GM10266 (cell line): ENCODE results near the gene CAPN2.
"Not testable (repeated sequence)": the region's sequence is repeated elsewhere in the genome, so short reads cannot be mapped to it uniquely, and the experiment has no call there.

Experiments used
- DNase-seq: peaks from one replicate; pipeline ENCODE4 v3.0.0; 2012; ENCODE audit errors: extremely low spot score
- CTCF ChIP-seq: IDR thresholded peaks from 2 replicates; pipeline ENCODE4 v1.5.1; 2012; ENCODE audit warnings: mild to moderate bottlenecking, low read depth; ENCODE audit not compliant: control insufficient read depth, insufficient read depth; ENCODE audit errors: missing control alignments

The CAPN2 gene

DNA sequence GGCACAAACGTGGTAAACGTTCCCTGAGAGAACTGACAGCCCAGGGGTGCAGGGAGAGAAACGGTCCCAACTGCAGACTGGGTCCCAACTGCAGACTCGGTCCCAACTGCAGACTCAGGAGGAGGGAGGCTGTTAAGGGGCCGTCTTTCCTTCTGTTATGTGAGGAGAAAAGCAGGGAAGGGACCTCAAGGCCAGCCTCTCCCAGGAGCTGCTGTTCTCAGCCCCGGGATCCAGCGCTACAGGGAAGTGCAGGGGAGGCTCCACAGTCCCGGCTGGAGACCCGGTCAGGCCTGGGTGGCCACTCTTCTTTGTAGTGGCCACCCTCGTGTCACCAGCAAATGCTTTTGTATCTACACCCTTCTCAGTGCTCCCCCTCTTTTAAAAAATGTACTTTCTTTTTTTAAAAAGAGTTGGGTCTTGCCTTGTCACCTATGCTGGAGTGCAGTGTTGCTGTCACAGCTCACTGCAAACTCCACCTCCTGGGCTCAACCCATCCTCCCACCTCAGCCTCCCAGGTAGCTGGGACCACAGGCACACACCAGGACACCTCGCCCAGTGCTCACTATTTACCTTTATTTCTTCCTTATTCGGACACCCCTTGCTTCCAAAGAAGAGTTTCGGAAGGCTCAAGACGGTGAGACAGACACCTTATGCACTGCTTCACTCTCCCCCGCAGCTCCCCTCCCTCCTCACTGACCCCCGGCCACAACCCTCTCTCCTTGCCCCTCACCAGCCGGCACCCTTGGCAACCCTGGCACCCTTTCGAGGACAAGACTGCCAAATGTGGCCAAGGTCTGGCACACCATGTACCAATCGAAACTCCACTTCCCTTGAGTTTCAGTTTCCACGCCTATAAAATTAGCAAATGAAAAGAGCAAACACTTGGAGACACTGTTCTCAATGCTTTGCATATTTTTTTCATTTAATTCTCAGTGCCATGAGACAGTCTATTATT lies 21.8 kb downstream of the CAPN2 start:
- TF ChIP-seq CTCF, result no peak
- DNase-seq, result no peak

DNA sequence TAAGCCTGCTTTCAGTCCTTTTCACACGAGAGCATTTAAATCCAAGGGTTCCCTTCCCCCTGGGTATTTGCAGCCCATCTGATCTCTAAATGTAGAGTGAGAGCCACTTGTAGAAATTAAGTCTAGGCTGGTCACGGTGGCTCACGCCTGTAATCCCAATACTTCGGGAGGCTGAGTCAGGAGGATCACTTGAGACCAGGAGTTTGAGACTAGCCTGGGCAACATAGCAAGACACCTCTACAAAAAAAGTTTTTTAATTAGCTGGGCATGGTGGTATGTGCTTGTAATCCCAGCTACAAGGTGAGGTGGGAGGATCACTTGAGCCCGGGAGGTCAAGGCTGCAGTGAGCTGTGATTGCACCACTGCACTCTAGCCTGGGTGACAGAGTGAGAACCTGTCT lies 24.3 kb downstream of the CAPN2 start:
- DNase-seq, result not testable (repeated sequence)

DNA sequence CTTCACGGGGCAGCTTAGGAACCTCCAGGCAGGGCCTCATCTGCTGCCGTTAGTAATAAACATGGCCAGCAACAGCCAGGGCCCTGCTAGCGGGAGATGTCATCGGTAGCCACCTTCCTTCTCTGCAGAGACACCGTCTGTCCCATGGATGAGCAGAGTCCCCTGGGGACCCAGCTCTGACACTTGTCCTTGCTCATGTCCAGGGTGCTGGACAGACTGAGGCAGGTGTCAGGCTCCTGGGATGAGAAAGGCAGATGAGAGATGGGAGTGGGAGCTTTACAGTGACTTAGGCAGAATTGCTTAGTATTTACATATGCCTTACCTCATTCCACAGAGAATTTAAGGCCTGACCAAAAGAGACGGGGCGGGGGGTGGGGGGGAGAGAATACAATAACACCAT lies 25.0 kb downstream of the CAPN2 start:
- no peak for DNase-seq
- no peak for TF ChIP-seq CTCF

- TF ChIP-seq CTCF, result no peak
- no peak for DNase-seq
Observed at GRCh38 chr1:223738465-223739365, 26.4 kb downstream of the CAPN2 start.

DNA sequence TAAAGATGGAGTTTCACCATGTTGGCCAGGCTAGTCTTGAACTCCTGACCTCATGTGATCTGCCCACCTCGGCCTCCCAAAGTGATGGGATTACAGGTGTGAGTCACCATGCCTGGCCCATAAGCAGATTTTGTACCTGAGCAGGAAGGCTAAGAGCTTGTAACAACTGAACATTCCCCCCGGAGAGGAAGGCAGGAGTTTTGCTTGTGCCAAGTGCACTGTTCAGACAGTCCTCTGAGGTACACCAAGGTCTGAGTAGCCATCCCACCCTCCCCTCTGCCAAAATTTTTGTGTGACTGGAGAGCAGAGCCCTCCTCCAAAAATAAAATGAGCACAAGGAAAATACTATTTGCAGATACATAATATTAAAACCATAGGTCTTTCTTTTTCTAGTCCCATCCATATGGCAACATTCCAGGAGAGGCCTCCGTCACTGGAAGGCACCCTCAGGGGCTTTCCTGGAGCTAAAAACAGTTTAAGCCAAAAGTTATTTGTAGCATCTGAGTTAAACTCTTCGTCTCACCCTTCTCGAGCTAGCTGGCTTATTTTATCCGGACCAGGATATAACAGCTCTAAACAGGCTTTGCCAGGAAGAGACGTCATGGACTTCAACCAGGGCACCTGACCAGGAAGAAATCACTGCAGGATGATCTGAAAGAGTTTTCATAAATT lies 27.2 kb downstream of the CAPN2 start:
- DNase-seq, result no peak
- no peak for TF ChIP-seq CTCF

GRCh38 chr1:223740038-223740736 lies 27.8 kb downstream of the CAPN2 start:
- DNase-seq, result not testable (repeated sequence)

DNA sequence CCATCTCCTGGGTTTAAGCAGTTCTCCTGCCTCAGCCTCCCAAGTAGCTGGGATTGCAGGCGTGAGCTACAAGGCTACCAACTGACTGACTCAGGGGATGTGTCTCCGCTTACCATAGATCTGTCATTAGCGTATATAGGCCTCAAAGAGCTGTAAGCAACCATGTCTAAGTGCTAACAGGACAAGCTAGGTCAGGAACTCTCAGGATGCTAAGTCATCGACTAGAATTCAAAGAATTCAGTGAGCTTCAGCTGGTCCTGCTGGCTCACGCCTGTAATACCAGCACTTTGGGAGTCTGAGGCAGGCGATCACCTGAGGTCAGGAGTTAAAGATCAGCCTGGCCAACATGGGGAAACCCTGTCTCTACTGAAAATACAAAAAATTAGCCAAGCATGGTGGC lies 29.5 kb downstream of the CAPN2 start:
- no peak for DNase-seq
- TF ChIP-seq CTCF, result no peak
